HG02943 (cell line): Measurements from ENCODE around the gene CEBPG.

Experiments used
- ATAC-seq: cut with Tn5 transposase; IDR thresholded peaks from one replicate; pipeline ENCODE4 v1.9.1; 2021; ENCODE audit warnings: mild to moderate bottlenecking, low read depth, moderate library complexity; ENCODE audit not compliant: unreplicated experiment

CEBPG gene

DNA sequence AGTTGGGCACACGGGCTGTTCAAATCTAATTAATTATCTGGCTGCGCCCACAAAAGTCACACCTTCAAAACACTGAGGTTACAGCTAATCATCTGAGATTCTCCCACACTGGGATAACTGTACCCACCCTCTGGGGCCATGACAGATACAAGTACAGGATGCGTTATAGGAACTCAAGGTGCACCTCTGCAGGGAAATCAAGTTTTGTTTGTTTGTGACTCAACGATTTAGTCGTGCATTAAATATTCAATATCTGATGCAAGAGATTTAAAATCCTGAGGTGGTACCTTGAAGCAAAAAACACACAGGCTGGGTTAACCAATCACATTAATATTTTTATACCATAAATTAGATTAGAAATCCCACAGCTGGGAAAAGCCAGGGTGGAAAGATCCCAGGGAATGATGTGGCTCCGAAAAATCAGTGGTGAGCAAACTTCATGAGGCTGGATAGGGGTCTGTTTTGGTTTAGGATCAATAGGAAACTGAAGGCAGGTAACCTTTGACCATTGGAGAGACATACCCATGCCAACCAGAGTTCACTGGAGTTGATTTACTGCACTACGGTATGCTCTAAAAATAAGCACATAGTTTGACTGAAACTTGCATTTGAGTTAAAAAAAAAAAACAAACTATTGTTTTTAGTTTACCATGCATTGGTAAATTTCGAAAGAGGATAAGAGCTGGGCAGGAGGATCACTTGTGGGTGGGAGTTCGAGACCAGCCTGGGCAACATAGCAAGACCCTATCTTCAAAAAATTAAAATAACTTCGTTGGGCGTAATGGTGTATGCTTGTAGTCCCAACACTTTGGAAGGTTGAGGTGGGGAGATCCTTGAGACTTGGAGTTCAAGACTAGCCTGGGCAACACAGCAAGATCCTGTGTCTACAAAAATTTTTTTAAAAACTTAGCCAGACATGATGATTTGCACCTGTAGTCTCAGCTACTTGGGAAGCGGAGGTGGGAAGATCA, 23.9 kb upstream of the CEBPG start:
- no peak for ATAC-seq

DNA sequence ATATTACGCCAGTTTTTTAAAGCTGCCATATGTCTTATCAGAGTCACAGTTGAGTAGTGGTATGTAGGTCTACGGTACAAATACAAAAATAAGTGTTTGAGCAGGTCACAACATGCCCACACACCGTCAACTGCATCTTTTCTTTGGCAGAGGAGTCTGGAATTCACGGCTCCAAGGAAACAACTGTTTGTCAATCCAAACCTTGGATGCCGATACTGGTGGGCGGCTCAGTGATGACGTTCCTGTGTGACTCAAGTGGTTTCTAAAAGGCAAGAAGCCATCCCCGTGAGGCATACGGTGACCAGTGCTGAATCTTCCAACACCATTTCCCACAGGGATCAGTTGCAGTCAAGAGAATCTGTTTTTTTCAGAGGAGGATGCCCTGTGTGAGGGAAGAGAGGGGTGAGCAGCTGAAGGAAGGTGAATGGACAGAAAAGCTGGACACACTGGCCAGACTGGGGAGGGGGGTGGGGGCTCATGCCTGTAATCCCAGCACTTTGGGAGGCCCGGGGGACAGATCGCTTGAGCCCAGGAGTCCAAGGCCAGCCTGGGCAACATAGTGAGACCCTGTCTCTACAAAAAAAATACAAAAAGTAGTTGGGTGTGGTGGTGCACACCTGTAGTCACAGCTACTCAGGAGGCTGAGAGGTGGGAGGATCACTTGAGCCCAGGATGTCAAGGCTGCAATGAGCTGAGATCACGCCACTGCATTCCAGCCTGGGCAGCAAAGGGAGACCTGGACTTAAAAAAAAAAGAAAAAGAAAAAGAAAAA, 22.8 kb upstream of the CEBPG start:
- ATAC-seq: no peak

- no peak for ATAC-seq
Measured at GRCh38 chr19:33355535-33355934, 18.0 kb upstream of the CEBPG start.

GRCh38 chr19:33357556-33357955, 16.0 kb upstream of the CEBPG start:
- no peak for ATAC-seq

DNA sequence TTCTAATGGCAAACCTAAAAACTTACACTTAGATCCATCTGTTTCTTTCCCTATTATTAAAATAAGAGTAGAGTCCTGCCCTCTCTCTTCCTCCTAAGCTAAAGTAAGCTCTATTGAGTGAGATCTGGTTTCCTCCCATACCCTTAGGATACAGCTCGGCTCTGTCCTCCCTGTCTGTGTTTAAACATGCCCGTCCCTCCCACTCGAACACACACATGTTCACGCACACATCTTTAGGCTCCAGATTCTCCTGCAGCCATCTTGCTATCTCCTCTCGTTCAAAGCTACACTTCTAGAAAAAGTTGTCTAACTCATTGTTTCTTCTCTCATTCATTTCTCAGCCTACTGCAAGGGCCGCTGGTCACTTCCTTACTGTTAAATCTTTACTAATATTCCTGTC, 15.1 kb upstream of the CEBPG start:
- ATAC-seq: no peak

GRCh38 chr19:33359581-33359980, 13.9 kb upstream of the CEBPG start:
- no peak for ATAC-seq

DNA sequence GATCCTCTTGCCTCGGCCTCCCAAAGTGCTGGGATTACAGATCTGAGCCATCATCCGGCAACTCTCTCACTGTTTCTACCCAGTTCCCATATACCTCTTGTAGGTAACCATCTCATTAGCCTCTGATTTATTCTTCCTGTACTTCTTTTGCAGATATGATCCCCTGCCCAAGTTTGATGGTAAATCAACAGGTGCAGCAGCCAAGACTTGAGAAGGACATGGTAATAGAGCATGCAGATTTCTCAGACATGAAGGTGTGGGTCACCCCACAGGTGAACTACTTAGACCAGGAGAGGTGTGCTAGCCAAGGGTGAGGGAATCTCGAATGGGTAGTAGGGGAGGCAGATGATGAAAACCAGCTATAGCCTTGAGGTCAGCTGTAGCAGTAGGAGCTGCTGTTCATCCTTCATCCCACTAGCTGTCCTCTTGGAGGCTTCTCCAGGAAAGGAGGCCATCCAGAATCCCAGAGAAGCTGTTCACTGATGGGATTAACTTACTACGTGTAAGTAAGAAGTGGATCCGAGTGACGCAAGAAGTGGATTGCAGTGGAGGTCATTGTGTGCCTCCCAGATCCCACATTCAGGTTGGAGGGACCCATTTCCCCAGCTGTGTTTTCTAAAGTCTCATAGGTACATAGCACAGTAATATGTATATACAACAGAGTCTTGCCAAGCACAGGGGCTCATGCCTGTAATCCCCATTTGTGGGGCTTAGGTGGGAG, 10.8 kb upstream of the CEBPG start:
- no peak for ATAC-seq

DNA sequence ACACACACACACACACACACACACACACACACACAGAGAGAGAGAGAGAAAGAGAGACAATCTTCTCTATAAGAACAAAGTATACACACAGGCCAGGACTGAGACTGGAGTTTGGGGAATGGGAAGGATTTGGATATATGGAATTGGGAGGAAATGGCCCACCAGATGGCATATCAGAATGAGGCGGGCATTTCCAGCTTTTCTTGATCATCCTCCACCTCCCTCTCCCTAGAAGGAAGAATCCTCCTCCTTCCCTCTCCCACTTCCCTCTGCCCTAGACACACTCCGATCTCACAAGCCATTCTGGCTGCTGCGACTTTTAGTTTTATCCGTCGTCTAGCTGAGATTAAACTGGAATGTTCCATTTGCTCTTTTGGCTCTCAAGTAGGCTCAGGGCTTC, 10.0 kb upstream of the CEBPG start:
- ATAC-seq: no peak

DNA sequence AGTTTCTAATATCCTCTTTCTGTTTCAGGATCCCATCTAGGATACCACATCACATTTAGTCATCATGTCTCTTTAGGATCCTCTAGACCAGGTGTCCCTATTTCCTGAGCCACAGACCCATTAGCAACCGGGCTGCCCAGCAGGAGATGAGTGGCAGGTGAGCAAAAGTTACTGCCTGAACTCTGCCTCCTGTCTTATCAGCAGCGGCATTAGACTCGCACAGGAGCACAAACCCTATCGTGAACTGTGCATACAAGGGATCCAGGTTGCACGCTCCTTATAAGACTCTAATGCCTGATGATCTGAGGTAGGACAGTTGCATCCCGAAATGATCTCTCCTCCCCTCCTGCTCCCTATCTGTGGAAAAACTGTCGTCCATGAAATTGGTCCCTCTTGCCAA, 7.8 kb upstream of the CEBPG start:
- ATAC-seq: no peak

DNA sequence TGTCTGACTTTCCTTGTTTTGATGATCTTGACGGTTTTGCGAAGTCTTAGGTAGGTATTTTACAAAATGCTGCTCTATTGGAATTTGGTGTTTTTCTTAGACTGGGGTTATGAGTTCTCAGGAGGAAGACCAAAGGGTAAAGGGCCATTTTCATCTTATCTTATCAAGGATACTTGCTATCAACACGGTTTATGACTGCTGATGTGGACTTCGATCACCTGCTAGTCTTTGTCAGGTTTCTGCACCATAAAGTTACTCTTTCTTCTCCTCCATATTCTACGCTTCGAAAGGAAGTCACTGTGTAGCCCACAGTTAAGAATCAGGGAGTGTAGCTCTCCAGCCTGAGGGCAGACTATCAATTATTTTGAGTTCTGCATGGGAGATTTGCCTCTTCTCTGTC, 7.4 kb upstream of the CEBPG start:
- no peak for ATAC-seq

DNA sequence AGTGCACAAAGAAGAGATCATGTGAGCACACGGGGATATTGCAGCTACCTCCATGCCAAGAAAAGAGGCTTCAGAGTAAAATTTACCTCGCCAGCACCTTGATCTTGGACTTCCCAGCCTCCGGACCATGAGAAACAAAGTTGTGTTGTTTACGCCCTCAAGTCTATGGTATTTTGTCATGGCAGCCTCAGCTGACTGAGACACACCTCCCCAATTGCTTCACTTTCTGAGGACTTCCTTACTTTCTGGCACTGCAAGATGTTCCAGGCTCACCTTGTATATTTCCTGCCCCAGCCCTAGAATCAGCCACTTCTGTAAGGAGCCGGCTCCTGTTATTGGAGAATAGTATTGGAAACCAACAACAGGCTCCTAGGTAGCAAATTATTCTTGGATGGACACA, 6.6 kb upstream of the CEBPG start:
- no peak for ATAC-seq

- ATAC-seq: no peak
Measured at GRCh38 chr19:33368074-33368864, 5.2 kb upstream of the CEBPG start.

DNA sequence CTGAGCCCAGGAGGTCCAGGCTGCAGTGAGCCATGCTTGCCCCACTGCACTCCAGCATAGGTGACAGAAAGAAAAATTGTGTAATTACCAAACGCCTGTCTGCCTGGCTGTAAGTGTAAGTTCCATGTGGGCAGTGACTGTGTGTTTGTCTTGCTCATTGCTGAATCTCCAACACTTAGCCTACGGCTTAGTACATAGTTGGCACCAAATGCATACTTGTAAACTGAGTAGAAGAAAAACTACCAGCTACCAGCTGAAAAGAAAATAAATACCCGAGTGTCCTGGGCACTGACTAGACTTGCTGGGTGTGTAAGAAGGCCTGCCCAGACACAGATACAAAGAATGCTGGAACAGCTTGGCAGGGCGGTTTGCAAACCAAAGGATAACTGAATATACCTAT, 2.7 kb upstream of the CEBPG start:
- ATAC-seq: no peak

DNA sequence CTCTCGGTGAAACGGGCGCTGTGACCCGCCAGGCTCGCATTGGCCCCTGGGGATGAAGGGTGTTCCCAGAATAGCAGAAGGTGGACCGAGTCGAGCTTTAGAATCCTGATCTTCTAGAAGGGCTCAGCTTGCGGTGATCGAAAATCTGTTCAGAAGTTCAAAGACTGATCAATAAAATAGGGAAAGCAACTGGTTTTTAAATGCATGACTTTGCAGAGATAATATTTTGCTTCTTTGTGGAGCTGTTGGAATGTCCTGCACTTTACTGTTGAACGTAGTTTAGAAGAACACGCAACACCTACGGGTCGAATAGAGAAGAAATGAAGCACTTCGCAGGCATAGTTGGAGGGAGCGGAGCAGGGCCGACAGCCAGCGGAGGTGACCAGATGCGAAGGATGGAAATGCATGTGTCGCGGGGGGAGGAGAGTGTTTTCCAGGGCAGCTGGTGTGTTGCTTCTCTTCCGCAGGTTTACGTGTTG, 766 bp downstream of the CEBPG start:
- no peak for ATAC-seq

DNA sequence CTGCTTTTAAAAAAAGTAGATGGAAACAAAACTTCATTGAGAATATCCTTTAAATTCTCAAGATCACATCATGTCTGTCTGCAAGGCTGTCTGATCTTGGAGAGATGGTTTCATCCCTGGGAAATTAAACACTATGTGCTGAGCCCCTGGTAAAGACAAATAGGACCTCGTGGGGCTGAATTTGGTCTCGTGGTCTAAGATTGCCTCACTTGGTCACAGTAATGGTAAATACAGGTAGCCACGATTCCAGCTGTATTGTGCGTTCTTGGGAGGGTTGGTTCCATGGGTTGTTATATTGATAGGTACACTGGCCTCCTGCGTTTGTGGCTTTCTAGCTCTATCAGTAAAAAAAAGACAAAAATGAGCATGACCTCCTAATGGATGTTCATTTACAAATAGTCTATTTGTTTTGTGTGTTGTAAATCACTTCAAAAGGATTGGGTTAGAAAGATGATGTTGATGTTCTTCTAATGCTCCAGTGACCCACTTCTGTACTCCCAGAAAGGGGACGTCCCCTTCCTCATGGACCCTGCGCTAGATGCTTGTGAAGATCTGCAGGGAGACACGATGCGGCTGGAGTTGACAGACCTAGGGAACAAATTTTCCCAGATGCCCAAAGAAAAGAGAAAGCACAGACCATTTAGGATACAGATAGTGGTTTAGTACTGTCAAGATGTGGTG, 1.8 kb downstream of the CEBPG start:
- ATAC-seq: no peak

DNA sequence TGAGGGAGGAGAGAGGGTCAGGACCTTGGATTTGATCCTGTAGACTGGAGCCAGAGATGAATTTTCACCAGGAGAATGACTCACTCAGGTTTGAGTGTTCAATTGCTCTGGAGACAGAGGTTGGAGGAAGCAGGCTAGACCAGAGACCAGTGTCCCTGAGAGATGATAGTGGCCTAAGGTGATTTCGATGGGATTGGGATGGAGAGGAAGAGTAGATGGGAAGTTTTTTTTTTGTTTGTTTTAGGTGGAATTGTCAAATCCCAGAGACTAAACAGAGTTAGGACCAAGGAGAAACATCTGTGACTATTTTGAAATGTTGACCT, 2.3 kb downstream of the CEBPG start:
- no peak for ATAC-seq

DNA sequence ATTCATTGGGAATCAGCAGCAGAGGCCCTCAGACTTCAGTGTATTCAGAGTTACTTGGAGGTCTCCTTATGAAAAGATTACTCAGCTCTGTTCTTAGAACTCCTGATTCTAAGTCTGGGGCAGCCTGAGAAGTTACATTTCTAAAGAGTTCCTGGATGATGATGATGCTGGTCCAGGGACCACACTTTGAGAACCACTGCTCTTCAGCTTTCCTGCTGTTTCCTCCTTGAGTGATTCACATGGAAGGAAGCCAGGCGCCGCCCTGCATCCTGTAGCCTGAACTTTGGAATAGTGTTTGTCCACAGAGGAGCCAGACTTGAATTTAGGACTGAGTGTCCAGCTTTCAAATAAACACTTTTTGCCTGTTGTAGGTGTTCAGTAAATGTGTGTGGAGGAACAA, 2.9 kb downstream of the CEBPG start:
- no peak for ATAC-seq

DNA sequence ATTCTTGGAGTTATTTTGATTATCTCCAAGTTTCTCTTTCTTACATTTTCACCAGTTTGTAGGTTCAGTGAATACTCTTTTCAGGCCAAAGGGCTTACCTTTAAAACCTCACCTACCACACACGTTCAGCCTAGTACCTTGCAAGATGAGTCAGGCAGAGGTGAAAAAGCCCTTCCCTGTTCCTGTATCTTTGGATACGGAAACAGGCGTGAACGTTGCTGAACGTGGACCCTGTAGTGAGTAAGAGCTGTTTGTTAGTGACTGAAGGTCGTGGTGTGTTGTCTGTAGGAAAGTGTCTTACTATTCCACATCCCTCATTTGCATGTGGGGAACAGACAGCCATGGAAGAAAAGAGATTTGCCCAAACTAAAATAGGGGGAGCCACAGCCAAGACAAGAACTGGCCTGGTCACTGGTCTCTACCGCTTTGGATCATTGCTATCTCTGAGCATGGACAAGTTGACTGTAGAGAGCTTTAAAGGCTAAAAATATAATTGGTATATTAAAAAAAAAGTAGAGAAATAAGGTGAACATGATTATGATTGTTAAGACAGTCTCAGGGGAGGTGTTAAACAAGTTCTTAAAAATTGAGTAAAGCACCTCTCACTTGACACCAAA, 3.5 kb downstream of the CEBPG start:
- ATAC-seq: no peak
